Measurements from ENCODE around the gene NTSR2.

NTSR2 gene

GRCh38 chr2:11685906-11686470, 16.0 kb upstream of the NTSR2 start:
- H3K4me3 Mint-ChIP-seq = no peak overlapping the region
- H3K36me3 Mint-ChIP-seq = no peaks in the 10 kb centered on the region
- H3K27me3 Mint-ChIP-seq = peaks cover 1% of the 10 kb centered on the region
- H3K27ac Mint-ChIP-seq = no peak overlapping the region
- H3K9me3 Mint-ChIP-seq = no peaks in the 10 kb centered on the region
- peaks cover 16% of the 10 kb centered on the region for H3K4me1 Mint-ChIP-seq

GRCh38 chr2:11684894-11685460, 15.0 kb upstream of the NTSR2 start:
- Mint-ChIP-seq H3K4me1 (peaks cover 16% of the 10 kb centered on the region), H3K27ac (no peak overlapping the region), H3K36me3 (no peaks in the 10 kb centered on the region), H3K27me3 (peaks cover 1% of the 10 kb centered on the region), H3K9me3 (no peaks in the 10 kb centered on the region), H3K4me3 (no peak overlapping the region)

GRCh38 chr2:11683966-11684365, 14.0 kb upstream of the NTSR2 start:
- Mint-ChIP-seq H3K4me1 (peaks cover 16% of the 10 kb centered on the region), H3K27me3 (peaks cover 1% of the 10 kb centered on the region), H3K4me3 (no peak overlapping the region), H3K9me3 (no peaks in the 10 kb centered on the region), H3K36me3 (no peaks in the 10 kb centered on the region), H3K27ac (no peak overlapping the region)

- Mint-ChIP-seq H3K4me1 (peaks cover 13% of the 10 kb centered on the region), H3K27ac (no peak overlapping the region), H3K27me3 (peaks cover 1% of the 10 kb centered on the region), H3K4me3 (no peak overlapping the region), H3K9me3 (no peaks in the 10 kb centered on the region), H3K36me3 (no peaks in the 10 kb centered on the region)
Measured at GRCh38 chr2:11683476-11683875, 13.5 kb upstream of the NTSR2 start.

GRCh38 chr2:11682590-11682915, 12.6 kb upstream of the NTSR2 start:
- peak overlapping the region; percentile 8 for H3K27ac Mint-ChIP-seq
- H3K36me3 Mint-ChIP-seq = no peaks in the 10 kb centered on the region
- H3K27me3 Mint-ChIP-seq = peaks cover 1% of the 10 kb centered on the region
- peaks cover 8% of the 10 kb centered on the region for H3K4me1 Mint-ChIP-seq
- H3K4me3 Mint-ChIP-seq = no peak overlapping the region
- no peaks in the 10 kb centered on the region for H3K9me3 Mint-ChIP-seq

- no peaks in the 10 kb centered on the region for H3K36me3 Mint-ChIP-seq
- H3K9me3 Mint-ChIP-seq = no peaks in the 10 kb centered on the region
- H3K27ac Mint-ChIP-seq = peak overlapping the region; percentile 8
- H3K4me3 Mint-ChIP-seq = no peak overlapping the region
- H3K27me3 Mint-ChIP-seq = peaks cover 1% of the 10 kb centered on the region
- H3K4me1 Mint-ChIP-seq = peaks cover 8% of the 10 kb centered on the region
Measured at GRCh38 chr2:11681722-11682589, 12.0 kb upstream of the NTSR2 start.

GRCh38 chr2:11680901-11681721, 11.1 kb upstream of the NTSR2 start:
- H3K4me1 Mint-ChIP-seq = peaks cover 8% of the 10 kb centered on the region
- no peaks in the 10 kb centered on the region for H3K9me3 Mint-ChIP-seq
- no peak overlapping the region for H3K27ac Mint-ChIP-seq
- no peak overlapping the region for H3K4me3 Mint-ChIP-seq
- no peaks in the 10 kb centered on the region for H3K36me3 Mint-ChIP-seq
- H3K27me3 Mint-ChIP-seq = peaks cover 4% of the 10 kb centered on the region

- H3K27me3 Mint-ChIP-seq = peaks cover 10% of the 10 kb centered on the region
- H3K9me3 Mint-ChIP-seq = no peaks in the 10 kb centered on the region
- no peak overlapping the region for H3K4me3 Mint-ChIP-seq
- H3K27ac Mint-ChIP-seq = no peak overlapping the region
- no peaks in the 10 kb centered on the region for H3K36me3 Mint-ChIP-seq
- peaks cover 8% of the 10 kb centered on the region for H3K4me1 Mint-ChIP-seq
Measured at GRCh38 chr2:11680182-11680900, 10.3 kb upstream of the NTSR2 start.

GRCh38 chr2:11679486-11680181, 9.6 kb upstream of the NTSR2 start:
- H3K27me3 Mint-ChIP-seq = peaks cover 14% of the 10 kb centered on the region
- no peaks in the 10 kb centered on the region for H3K9me3 Mint-ChIP-seq
- H3K27ac Mint-ChIP-seq = no peak overlapping the region
- H3K36me3 Mint-ChIP-seq = no peaks in the 10 kb centered on the region
- no peak overlapping the region for H3K4me3 Mint-ChIP-seq
- H3K4me1 Mint-ChIP-seq = peaks cover 8% of the 10 kb centered on the region

- no peaks in the 10 kb centered on the region for H3K36me3 Mint-ChIP-seq
- H3K27me3 Mint-ChIP-seq = peaks cover 15% of the 10 kb centered on the region
- no peak overlapping the region for H3K27ac Mint-ChIP-seq
- no peak overlapping the region for H3K4me3 Mint-ChIP-seq
- H3K9me3 Mint-ChIP-seq = no peaks in the 10 kb centered on the region
- peaks cover 8% of the 10 kb centered on the region for H3K4me1 Mint-ChIP-seq
Measured at GRCh38 chr2:11679016-11679415, 9.0 kb upstream of the NTSR2 start.

- H3K4me3 Mint-ChIP-seq = no peak overlapping the region
- H3K36me3 Mint-ChIP-seq = no peaks in the 10 kb centered on the region
- H3K27me3 Mint-ChIP-seq = peaks cover 17% of the 10 kb centered on the region
- H3K4me1 Mint-ChIP-seq = peaks cover 8% of the 10 kb centered on the region
- H3K9me3 Mint-ChIP-seq = no peaks in the 10 kb centered on the region
- no peak overlapping the region for H3K27ac Mint-ChIP-seq
Measured at GRCh38 chr2:11678306-11678960, 8.4 kb upstream of the NTSR2 start.

- Mint-ChIP-seq H3K36me3 (no peaks in the 10 kb centered on the region), H3K4me1 (peaks cover 5% of the 10 kb centered on the region), H3K4me3 (no peak overlapping the region), H3K27me3 (peaks cover 17% of the 10 kb centered on the region), H3K27ac (no peak overlapping the region), H3K9me3 (no peaks in the 10 kb centered on the region)
Measured at GRCh38 chr2:11677136-11678055, 7.4 kb upstream of the NTSR2 start.

- Mint-ChIP-seq H3K27me3 (peaks cover 17% of the 10 kb centered on the region), H3K4me1 (no peaks in the 10 kb centered on the region), H3K9me3 (no peaks in the 10 kb centered on the region), H3K27ac (no peak overlapping the region), H3K4me3 (no peak overlapping the region), H3K36me3 (no peaks in the 10 kb centered on the region)
Measured at GRCh38 chr2:11676640-11677039, 6.6 kb upstream of the NTSR2 start.

Data from activated naive CD4-positive, alpha-beta T cell treated with anti-CD3 and anti-CD28 coated beads, Interleukin-2, amount 50 U/mL, for 24 hours (primary cell).